IPS-15b (cell line): ENCODE results near the gene DAAM1.

Experiments used
- H3K27me3 ChIP-seq: one replicate; pipeline ENCODE4 v1.6.1; 2013; ENCODE audit warnings: low read length; ENCODE audit not compliant: control insufficient read depth, insufficient read depth
- H3K36me3 ChIP-seq: one replicate; pipeline ENCODE4 v1.6.1; 2013; ENCODE audit warnings: low read length; ENCODE audit not compliant: control insufficient read depth, insufficient read depth
- H3K4me1 ChIP-seq: one replicate; pipeline ENCODE4 v1.6.1; 2013; ENCODE audit warnings: mild to moderate bottlenecking, low read length; ENCODE audit not compliant: control insufficient read depth, insufficient read depth
- H3K4me3 ChIP-seq: one replicate; pipeline ENCODE4 v1.5.1; 2013; ENCODE audit warnings: low read depth, low read length
- H3K9ac ChIP-seq: one replicate; pipeline ENCODE4 v1.6.1; 2013; ENCODE audit warnings: low read depth, mild to moderate bottlenecking, low read length
- H3K9me3 ChIP-seq: one replicate; pipeline ENCODE4 v1.6.1; 2013; ENCODE audit warnings: mild to moderate bottlenecking, low read length; ENCODE audit not compliant: control insufficient read depth, insufficient read depth

The DAAM1 gene

GRCh38 chr14:59328454-59328853 lies 140.0 kb downstream of the DAAM1 start:
- Histone ChIP-seq H3K27me3 (no peaks in the 10 kb centered on the region), H3K9ac (no peak overlapping the region), H3K4me3 (no peak overlapping the region), H3K9me3 (no peaks in the 10 kb centered on the region), H3K4me1 (peaks cover 28% of the 10 kb centered on the region), H3K36me3 (peaks cover 4% of the 10 kb centered on the region)

GRCh38 chr14:59330455-59330854 lies 142.0 kb downstream of the DAAM1 start:
- H3K27me3 ChIP-seq = no peaks in the 10 kb centered on the region
- peaks cover 4% of the 10 kb centered on the region for H3K36me3 ChIP-seq
- H3K9me3 ChIP-seq = no peaks in the 10 kb centered on the region
- H3K4me3 ChIP-seq = no peak overlapping the region
- H3K9ac ChIP-seq = no peak overlapping the region
- H3K4me1 ChIP-seq = peaks cover 30% of the 10 kb centered on the region

GRCh38 chr14:59331217-59331616 lies 142.8 kb downstream of the DAAM1 start:
- no peaks in the 10 kb centered on the region for H3K9me3 ChIP-seq
- H3K9ac ChIP-seq = no peak overlapping the region
- peaks cover 31% of the 10 kb centered on the region for H3K4me1 ChIP-seq
- no peaks in the 10 kb centered on the region for H3K27me3 ChIP-seq
- no peaks in the 10 kb centered on the region for H3K36me3 ChIP-seq
- no peak overlapping the region for H3K4me3 ChIP-seq

- H3K27me3 ChIP-seq = no peaks in the 10 kb centered on the region
- H3K36me3 ChIP-seq = no peaks in the 10 kb centered on the region
- H3K4me1 ChIP-seq = peaks cover 38% of the 10 kb centered on the region
- H3K9ac ChIP-seq = no peak overlapping the region
- H3K4me3 ChIP-seq = no peak overlapping the region
- no peaks in the 10 kb centered on the region for H3K9me3 ChIP-seq
Measured at GRCh38 chr14:59332727-59333126, 144.3 kb downstream of the DAAM1 start.

- no peaks in the 10 kb centered on the region for H3K9me3 ChIP-seq
- H3K9ac ChIP-seq = no peak overlapping the region
- H3K4me3 ChIP-seq = no peak overlapping the region
- peaks cover 38% of the 10 kb centered on the region for H3K4me1 ChIP-seq
- H3K27me3 ChIP-seq = no peaks in the 10 kb centered on the region
- H3K36me3 ChIP-seq = no peaks in the 10 kb centered on the region
Measured at GRCh38 chr14:59333235-59333634, 144.8 kb downstream of the DAAM1 start.

- H3K9me3 ChIP-seq = no peaks in the 10 kb centered on the region
- no peak overlapping the region for H3K9ac ChIP-seq
- no peaks in the 10 kb centered on the region for H3K27me3 ChIP-seq
- no peak overlapping the region for H3K4me3 ChIP-seq
- H3K36me3 ChIP-seq = no peaks in the 10 kb centered on the region
- H3K4me1 ChIP-seq = peaks cover 34% of the 10 kb centered on the region
Measured at GRCh38 chr14:59333668-59334067, 145.2 kb downstream of the DAAM1 start.

GRCh38 chr14:59334253-59334652 lies 145.8 kb downstream of the DAAM1 start:
- Histone ChIP-seq H3K9me3 (no peaks in the 10 kb centered on the region), H3K36me3 (no peaks in the 10 kb centered on the region), H3K27me3 (no peaks in the 10 kb centered on the region), H3K4me3 (no peak overlapping the region), H3K4me1 (peaks cover 32% of the 10 kb centered on the region), H3K9ac (no peak overlapping the region)

GRCh38 chr14:59336098-59336497 lies 147.6 kb downstream of the DAAM1 start:
- Histone ChIP-seq H3K9ac (no peak overlapping the region), H3K4me1 (peaks cover 16% of the 10 kb centered on the region), H3K36me3 (no peaks in the 10 kb centered on the region), H3K27me3 (no peaks in the 10 kb centered on the region), H3K4me3 (no peak overlapping the region), H3K9me3 (no peaks in the 10 kb centered on the region)

- Histone ChIP-seq H3K36me3 (no peaks in the 10 kb centered on the region), H3K9ac (no peak overlapping the region), H3K27me3 (no peaks in the 10 kb centered on the region), H3K9me3 (no peaks in the 10 kb centered on the region), H3K4me3 (no peak overlapping the region), H3K4me1 (peaks cover 14% of the 10 kb centered on the region)
Measured at GRCh38 chr14:59336706-59337105, 148.2 kb downstream of the DAAM1 start.

GRCh38 chr14:59337141-59337611 lies 148.7 kb downstream of the DAAM1 start:
- Histone ChIP-seq H3K9me3 (no peaks in the 10 kb centered on the region), H3K36me3 (no peaks in the 10 kb centered on the region), H3K27me3 (no peaks in the 10 kb centered on the region), H3K4me3 (no peak overlapping the region), H3K4me1 (peaks cover 10% of the 10 kb centered on the region), H3K9ac (no peak overlapping the region)

GRCh38 chr14:59338761-59339160 lies 150.3 kb downstream of the DAAM1 start:
- Histone ChIP-seq H3K4me3 (no peak overlapping the region), H3K36me3 (no peaks in the 10 kb centered on the region), H3K27me3 (no peaks in the 10 kb centered on the region), H3K9ac (no peak overlapping the region), H3K9me3 (no peaks in the 10 kb centered on the region), H3K4me1 (peaks cover 16% of the 10 kb centered on the region)

- Histone ChIP-seq H3K9ac (no peak overlapping the region), H3K9me3 (no peaks in the 10 kb centered on the region), H3K27me3 (no peaks in the 10 kb centered on the region), H3K4me1 (peaks cover 25% of the 10 kb centered on the region), H3K36me3 (no peaks in the 10 kb centered on the region), H3K4me3 (no peak overlapping the region)
Measured at GRCh38 chr14:59339524-59340330, 151.3 kb downstream of the DAAM1 start.
